Panc1 (cell line): ENCODE data around the gene ZFYVE28.

ENCODE experiments used
- POLR2AphosphoS5 ChIP-seq: IDR thresholded peaks from 2 replicates; pipeline ENCODE4 v1.6.1; 2012; ENCODE audit warnings: mild to moderate bottlenecking, low read depth, low read length, moderate library complexity
- TF ChIP-seq, protein P1 (sequence below): fragments of 450-650 bp; IDR thresholded peaks from 2 replicates; pipeline ENCODE4 v1.5.1; 2017; ENCODE audit warnings: mild to moderate bottlenecking

DNA sequence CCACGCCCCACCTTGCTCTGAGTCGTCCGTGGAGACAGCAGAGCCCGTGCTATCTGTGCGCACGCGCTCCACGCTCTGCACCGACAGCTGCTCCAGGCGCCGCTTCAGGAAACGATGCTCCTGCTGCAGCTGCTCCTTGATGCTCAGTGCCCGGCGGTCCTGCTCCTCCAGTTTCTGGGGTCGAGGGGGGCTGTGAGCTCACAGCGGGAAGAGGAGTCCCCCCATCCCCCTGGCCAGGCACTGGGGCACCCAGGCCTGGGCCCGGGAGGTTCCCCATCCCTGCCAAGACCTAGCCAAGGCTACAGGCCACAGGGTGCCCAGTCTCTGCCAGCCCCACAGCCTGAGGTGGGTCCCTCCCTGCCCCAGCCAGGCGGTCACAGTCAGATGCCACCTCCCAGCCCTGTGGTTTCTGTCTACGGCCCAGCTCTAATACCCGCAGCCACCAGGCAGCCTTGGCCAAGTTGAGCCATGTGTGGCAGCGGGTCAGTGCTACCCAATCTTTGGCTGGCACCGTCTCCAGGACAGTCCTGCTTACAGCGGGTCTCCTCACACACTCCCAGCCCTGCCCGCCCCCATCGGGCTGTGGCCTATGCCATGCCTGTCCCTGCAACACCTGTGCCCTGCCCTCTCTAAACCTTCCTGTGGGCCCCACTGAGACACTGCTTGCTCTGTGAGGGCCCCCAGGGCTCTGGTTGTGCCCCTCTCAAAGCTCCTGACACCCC, 167.2 kb downstream of the ZFYVE28 start:
- TF ChIP-seq, protein P1, sequence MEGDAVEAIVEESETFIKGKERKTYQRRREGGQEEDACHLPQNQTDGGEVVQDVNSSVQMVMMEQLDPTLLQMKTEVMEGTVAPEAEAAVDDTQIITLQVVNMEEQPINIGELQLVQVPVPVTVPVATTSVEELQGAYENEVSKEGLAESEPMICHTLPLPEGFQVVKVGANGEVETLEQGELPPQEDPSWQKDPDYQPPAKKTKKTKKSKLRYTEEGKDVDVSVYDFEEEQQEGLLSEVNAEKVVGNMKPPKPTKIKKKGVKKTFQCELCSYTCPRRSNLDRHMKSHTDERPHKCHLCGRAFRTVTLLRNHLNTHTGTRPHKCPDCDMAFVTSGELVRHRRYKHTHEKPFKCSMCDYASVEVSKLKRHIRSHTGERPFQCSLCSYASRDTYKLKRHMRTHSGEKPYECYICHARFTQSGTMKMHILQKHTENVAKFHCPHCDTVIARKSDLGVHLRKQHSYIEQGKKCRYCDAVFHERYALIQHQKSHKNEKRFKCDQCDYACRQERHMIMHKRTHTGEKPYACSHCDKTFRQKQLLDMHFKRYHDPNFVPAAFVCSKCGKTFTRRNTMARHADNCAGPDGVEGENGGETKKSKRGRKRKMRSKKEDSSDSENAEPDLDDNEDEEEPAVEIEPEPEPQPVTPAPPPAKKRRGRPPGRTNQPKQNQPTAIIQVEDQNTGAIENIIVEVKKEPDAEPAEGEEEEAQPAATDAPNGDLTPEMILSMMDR = no peak
- TF ChIP-seq POLR2AphosphoS5 = no peak
